Heart left ventricle (tissue), 16 donors: ENCODE measurements around the gene KRTAP10-10. TPM values are rescaled to one million over a fixed set of nuclear protein-coding genes. Genes with fewer than 3 reads are reported as not detected.
"Not testable (repeated sequence)": the region's sequence is repeated elsewhere in the genome, so short reads cannot be mapped to it uniquely, and the experiment has no call there.

Experiments
- ATAC-seq, 4 donors: fragments of 200-7000 bp; cut with Tn5 transposase; one replicate each; pipeline ENCODE4 v1.9.1; 2020 to 2022; ENCODE audit warnings: moderate library complexity in 4 of 4, mild to moderate bottlenecking in 3 of 4, moderate number of reproducible peaks in 1 of 4
- DNase-seq, 5 donors: peaks; one replicate each; pipeline ENCODE4 v3.0.0-alpha.2; 2020
- H3K27ac ChIP-seq, 12 donors: fragments of 200-600 bp; sonication (generic) in 4 of 12; one replicate each; pipeline versions ENCODE4 v1.5.0 to v1.8.0; 2016 to 2022; ENCODE audit warnings: mild to moderate bottlenecking in 2 of 12
- H3K27me3 ChIP-seq, 9 donors: fragments of 200-600 bp; sonication (generic) in 2 of 9; one replicate each; pipeline versions ENCODE4 v1.5.1 to v1.8.0; 2016 to 2022; ENCODE audit warnings: mild to moderate bottlenecking in 3 of 9
- H3K36me3 ChIP-seq, 9 donors: fragments of 200-600 bp; sonication (generic) in 2 of 9; one replicate each; pipeline versions ENCODE4 v1.5.0 to v1.8.0; 2018 to 2022; ENCODE audit warnings: mild to moderate bottlenecking in 2 of 9
- H3K4me1 ChIP-seq, 12 donors: fragments of 200-600 bp; sonication (generic) in 4 of 12; one replicate each; pipeline versions ENCODE4 v1.5.0 to v1.8.0; 2016 to 2022; ENCODE audit warnings: mild to moderate bottlenecking in 3 of 12
- H3K4me3 ChIP-seq, 12 donors: fragments of 200-600 bp; sonication (generic) in 4 of 12; one replicate each; pipeline versions ENCODE4 v1.5.0 to v1.8.0; 2017 to 2022; ENCODE audit warnings: mild to moderate bottlenecking in 9 of 12, moderate library complexity in 4 of 12
- H3K9me3 ChIP-seq, 12 donors: fragments of 200-600 bp; sonication (generic) in 4 of 12; one replicate each; pipeline versions ENCODE4 v1.5.0 to v1.8.0; 2016 to 2022; ENCODE audit warnings: mild to moderate bottlenecking in 1 of 12
- CTCF ChIP-seq, 12 donors: fragments of 200-600 bp; sonication (generic) in 4 of 12; IDR thresholded peaks; one replicate each; pipeline versions ENCODE4 v1.5.0 to v1.8.0; 2018 to 2022; ENCODE audit warnings: antibody characterized with exemption in 12 of 12, mild to moderate bottlenecking in 5 of 12
- POLR2A ChIP-seq, 2 donors: fragments of 450-650 bp; IDR thresholded peaks; one replicate each; pipeline ENCODE4 v1.6.1; 2017; ENCODE audit warnings: antibody characterized with exemption in 2 of 2, mild to moderate bottlenecking in 2 of 2, moderate library complexity in 2 of 2
- WGBS, 4 donors: extraction: QIAGEN DNeasy Blood & Tissue Kit in 2 of 4; methylation state at CpG; one replicate each; pipeline versions ENCODE4 v1.1.5 to v1.1.7; 2013 to 2018; 5-methylcytosine and 5-hydroxymethylcytosine counted together
- intact Hi-C, 10 donors: fragments of 100-400 bp; cut with DNase I; formaldehyde crosslinking; loops; one replicate each; pipeline versions ENCODE4 v1.11.1 to v1.14.2; 2022
- polyA plus RNA-seq, 2 donors: library from polyadenylated mRNA; stranded (reverse); fragments of 200-250 nt; gene quantifications; one replicate each; pipeline ENCODE4 v1.2.3, GENCODE V29; 2013
- total RNA-seq, 9 donors: library from RNA; depleted of rRNA in 2 of 9; stranded (reverse); fragments of >200 nt in 2 of 9; fragmentation: NEBNext Ultra II Directional in 3 of 9; extraction: Animal tissue kit (Norgen Biotek cat#: 25700) in 3 of 9; gene quantifications; one replicate each; pipeline versions ENCODE4 v1.1.0 to v1.2.4, GENCODE V29; 2016 to 2023
- donor health status: ischemic (EF 13 %, LVEDD 7.1; RV severe dilation, severe dysfunction).
- donor health status: healthy with polysubstance abuse.
- donor health status: DM: no; HTN: yes; CAD: no.
- donor health status: DM: no; HTN: no; CAD: no.
- donor health status: ischemic (EF 25% LVEDD 6.9; RV normal size, moderate dysfunction).
- donor health status: ischemic (EF 25% LVEDD 5.7; RV mildly dilated, moderate dysfunction).
- donor health status: healthy.
- donor health status: DM: yes; HTN: yes; CAD: no.
- donor health status: ischemic (EF 35%, LVEDD 5.7; RV mildly dilated, moderate dysfunction).
- donor health status: nonischemic (EF 11% LVEDD 7.7; RV severe dilation, severe dysfunction).
- donor health status: DM: yes; HTN: yes; CAD: no.
- donor health status: PGD.
- donor health status: ischemic (EF 29% LVEDD 5.4; RV normal size, mild dysfunction).
- donor health status: nonischemic (EF 23%, LVEDD 6.1; RV moderate dilation, normal function).

KRTAP10-10 gene
- total and polyA plus RNA-seq, 11 donors: not detected

- intact Hi-C loops: no loop called here
- peaks cover 0 to 11% (median 0%) of the 10 kb centered on the region in 9 donors for H3K27me3 ChIP-seq
- ATAC-seq: no peak
- H3K36me3 ChIP-seq: no peaks in the 10 kb centered on the region
- no peak for DNase-seq
- peaks cover 0 to 33% (median 6%) of the 10 kb centered on the region in 12 donors for H3K9me3 ChIP-seq
- no peak overlapping the region for H3K4me3 ChIP-seq
- no peak overlapping the region for H3K27ac ChIP-seq
- no peak for TF ChIP-seq CTCF (IDR thresholded peaks at IDR 0.05)
- no peak for TF ChIP-seq POLR2A (IDR thresholded peaks at IDR 0.05)
- 69 to 77% (median 73%) methylated on average over 4 of the region's 4 CpGs for WGBS, 4 donors
- H3K4me1 ChIP-seq: no peaks in the 10 kb centered on the region
Measured at GRCh38 chr21:44606495-44606894, 30.7 kb upstream of the KRTAP10-10 start.

DNA sequence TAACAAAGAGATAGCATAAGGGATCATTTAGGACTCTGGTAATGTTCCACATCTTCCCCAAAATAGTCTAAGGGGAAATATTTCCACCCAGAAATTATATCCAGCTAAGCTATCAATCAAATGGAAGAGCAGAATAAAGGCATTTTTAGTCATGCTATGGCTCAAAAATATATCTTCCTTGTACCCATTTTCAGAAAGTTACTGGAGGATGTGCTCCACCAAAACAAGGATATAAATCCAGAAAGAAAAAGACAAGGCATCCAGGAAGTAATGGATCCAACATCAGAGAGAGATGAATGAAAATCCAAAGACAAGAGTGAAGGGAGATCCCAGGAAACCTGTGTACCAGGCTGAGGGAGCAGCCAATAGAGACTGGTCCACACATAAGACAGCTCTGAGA is 28.0 kb upstream of the KRTAP10-10 start:
- H3K36me3 ChIP-seq: no peaks in the 10 kb centered on the region
- ATAC-seq (no peak), DNase-seq (no peak)
- H3K4me1 ChIP-seq: no peaks in the 10 kb centered on the region
- no peak overlapping the region for H3K4me3 ChIP-seq
- peaks cover 0 to 37% (median 6%) of the 10 kb centered on the region in 12 donors for H3K9me3 ChIP-seq
- H3K27me3 ChIP-seq: peaks cover 0 to 7% (median 0%) of the 10 kb centered on the region in 9 donors
- TF ChIP-seq CTCF (IDR thresholded peaks at IDR 0.05) (no peak), POLR2A (IDR thresholded peaks at IDR 0.05) (no peak)
- H3K27ac ChIP-seq: no peak overlapping the region
- intact Hi-C loops: no loop called here

- H3K27ac ChIP-seq, H3K36me3 ChIP-seq, H3K27me3 ChIP-seq, intact Hi-C loops, H3K4me1 ChIP-seq, ATAC-seq, H3K4me3 ChIP-seq, DNase-seq: not testable (repeated sequence)
- H3K9me3 ChIP-seq: peaks cover 0 to 37% (median 6%) of the 10 kb centered on the region in 12 donors
- WGBS, 4 donors: 86 to 98% (median 91%) methylated on average over 7 of the region's 7 CpGs
Measured at GRCh38 chr21:44610157-44610843, 26.9 kb upstream of the KRTAP10-10 start.

DNA sequence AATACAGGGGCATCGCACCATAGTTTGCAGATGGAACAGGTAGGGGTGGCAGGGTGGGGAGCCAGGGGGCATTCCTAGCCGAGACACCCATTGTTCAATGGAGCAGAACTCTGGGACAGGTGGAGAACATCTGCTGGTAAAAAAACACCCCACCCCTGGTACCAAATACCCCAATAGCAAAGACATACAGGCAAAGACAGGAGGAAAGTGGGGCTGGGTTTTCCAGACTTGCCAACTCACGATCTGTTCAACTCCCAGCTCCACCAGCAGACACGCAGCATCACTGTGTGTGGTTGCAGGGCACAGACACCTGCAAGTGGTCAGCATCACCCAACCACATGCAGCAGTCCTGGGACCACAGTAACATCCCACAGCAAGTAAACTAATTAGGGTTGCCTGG is 25.6 kb upstream of the KRTAP10-10 start:
- ATAC-seq: no peak
- Histone ChIP-seq H3K4me1 (no peaks in the 10 kb centered on the region), H3K36me3 (no peaks in the 10 kb centered on the region), H3K27ac (no peak overlapping the region), H3K27me3 (peaks cover 0 to 5% (median 0%) of the 10 kb centered on the region in 9 donors), H3K9me3 (peaks cover 0 to 36% (median 6%) of the 10 kb centered on the region in 12 donors), H3K4me3 (no peak overlapping the region)
- 76 to 89% (median 86%) methylated on average over 4 of the region's 4 CpGs for WGBS, 4 donors
- DNase-seq: no peak
- no peak for TF ChIP-seq CTCF (IDR thresholded peaks at IDR 0.05)
- no peak for TF ChIP-seq POLR2A (IDR thresholded peaks at IDR 0.05)
- intact Hi-C loops: no loop called here

- WGBS, 4 donors: 90 to 94% (median 92%) methylated on average over 6 to 8 of the region's 8 CpGs
- Histone ChIP-seq H3K4me3 (no peak within 1 kb of the TSS), H3K9me3 (peaks cover 0 to 31% (median 5%) of the 10 kb centered on the region in 12 donors), H3K4me1 (no peaks in the 10 kb centered on the region), H3K27ac (no peak within 1 kb of the TSS), H3K27me3 (peaks cover 0 to 5% (median 0%) of the 10 kb centered on the region in 9 donors), H3K36me3 (no peaks in the 10 kb centered on the region)
- TF ChIP-seq POLR2A (IDR thresholded peaks at IDR 0.05): no peak
- no peak for TF ChIP-seq CTCF (IDR thresholded peaks at IDR 0.05)
- no peak for DNase-seq
- intact Hi-C loops: no loop called here
- ATAC-seq: no peak
Measured at GRCh38 chr21:44612029-44612486, 25.1 kb upstream of the KRTAP10-10 start, which contains the start of gene KRTAP10-8. KRTAP10-8 (plus strand) TSS chr21:44612079; CDS start chr21:44612101, 22 bp downstream.
